Measurements from ENCODE around the gene PRKCH.

The PRKCH gene

DNA sequence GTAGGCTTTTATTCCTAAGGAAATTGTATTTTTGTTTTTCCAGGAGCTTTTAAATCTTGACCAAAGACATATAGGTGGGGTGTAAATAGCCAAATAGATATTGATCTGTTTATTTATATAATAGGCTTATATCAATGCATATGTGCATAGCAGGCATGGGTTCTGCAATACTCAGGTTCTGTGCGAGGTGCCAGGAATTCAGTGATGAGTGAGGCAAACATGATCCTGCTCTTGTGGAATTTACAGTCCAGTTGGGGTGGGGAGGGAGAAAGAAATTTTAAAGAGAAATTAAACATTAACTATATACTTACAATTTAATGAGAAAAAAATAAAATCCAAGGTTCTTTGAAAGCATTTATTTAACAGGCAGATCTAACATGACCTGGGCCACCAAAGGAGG lies 213.7 kb downstream of the PRKCH start:
- TF ChIP-seq, protein P1, sequence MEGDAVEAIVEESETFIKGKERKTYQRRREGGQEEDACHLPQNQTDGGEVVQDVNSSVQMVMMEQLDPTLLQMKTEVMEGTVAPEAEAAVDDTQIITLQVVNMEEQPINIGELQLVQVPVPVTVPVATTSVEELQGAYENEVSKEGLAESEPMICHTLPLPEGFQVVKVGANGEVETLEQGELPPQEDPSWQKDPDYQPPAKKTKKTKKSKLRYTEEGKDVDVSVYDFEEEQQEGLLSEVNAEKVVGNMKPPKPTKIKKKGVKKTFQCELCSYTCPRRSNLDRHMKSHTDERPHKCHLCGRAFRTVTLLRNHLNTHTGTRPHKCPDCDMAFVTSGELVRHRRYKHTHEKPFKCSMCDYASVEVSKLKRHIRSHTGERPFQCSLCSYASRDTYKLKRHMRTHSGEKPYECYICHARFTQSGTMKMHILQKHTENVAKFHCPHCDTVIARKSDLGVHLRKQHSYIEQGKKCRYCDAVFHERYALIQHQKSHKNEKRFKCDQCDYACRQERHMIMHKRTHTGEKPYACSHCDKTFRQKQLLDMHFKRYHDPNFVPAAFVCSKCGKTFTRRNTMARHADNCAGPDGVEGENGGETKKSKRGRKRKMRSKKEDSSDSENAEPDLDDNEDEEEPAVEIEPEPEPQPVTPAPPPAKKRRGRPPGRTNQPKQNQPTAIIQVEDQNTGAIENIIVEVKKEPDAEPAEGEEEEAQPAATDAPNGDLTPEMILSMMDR (IDR thresholded peaks at IDR 0.05; ENCODE audit: extremely low read depth, insufficient read depth, missing control alignments), result no peak
- in situ Hi-C loops (cut with MboI; ENCODE audit: low pct_unique_long_range_greater_than_20kb, low sequenced_read_pairs, unreplicated experiment), result no loop called here
- DNase-seq (ENCODE audit: low spot score), result no peak

DNA sequence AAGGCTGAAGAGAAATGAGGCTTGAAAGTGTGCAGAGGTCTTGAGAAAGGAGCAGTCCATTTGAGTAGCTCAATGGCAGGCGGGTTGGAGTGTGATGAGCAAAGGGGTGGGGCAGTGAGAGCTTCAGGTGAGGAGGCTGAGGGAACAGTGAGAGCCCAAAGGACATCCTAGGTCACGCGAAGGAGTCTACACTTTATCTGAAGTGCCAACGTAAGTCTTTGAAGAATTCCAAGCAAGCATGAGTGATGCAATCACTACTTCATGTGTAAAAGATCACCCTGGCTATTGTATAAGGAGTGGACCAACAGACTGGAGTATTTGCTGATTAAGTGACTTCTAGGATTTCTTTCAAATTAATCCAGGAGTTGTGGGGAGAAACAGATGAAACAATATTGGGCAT lies 214.1 kb downstream of the PRKCH start:
- in situ Hi-C loops (cut with MboI; ENCODE audit: low pct_unique_long_range_greater_than_20kb, low sequenced_read_pairs, unreplicated experiment), result no loop called here

DNA sequence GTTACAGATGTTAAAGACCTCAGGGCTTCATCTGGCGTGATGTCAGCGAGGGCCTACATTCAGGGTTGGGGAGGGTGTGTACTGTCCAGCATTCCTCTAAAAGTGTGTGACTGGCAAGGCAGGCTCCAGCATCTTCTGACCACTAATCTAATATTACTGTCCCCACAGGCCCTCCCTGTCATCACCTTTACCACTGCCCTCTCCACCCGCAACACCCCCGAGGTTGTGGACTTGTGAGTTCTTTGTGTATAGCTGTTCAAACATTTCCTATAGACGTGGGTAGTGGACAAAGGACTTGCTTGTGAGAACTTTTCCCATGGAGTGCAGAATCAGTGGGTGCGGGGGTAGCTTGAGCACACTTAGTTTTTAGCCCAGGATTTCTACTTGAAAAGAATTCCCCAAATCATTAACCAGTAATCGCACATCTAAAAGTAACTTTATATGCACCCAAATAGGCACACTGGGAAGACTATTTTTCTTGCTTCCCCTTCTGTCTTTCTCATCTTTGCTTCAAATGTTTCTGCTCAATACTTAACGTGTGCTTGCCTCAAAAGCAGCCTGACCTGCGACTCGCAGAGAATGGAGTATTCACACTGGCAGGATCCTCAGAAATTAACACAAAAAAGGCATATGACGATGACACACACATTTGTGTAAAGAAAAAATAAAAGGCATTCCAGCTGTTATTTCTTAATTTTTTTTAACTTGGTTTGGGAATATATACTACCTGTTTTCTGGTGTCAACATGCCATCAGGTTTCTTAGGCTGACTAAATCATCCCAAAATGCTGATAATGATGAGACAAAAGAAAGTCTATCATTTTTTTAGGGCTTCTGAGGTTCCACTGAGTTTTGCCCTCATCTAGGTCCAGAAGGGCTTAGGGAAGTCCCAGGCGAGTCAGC lies 215.5 kb downstream of the PRKCH start:
- in situ Hi-C loops (cut with MboI; ENCODE audit: low pct_unique_long_range_greater_than_20kb, low sequenced_read_pairs, unreplicated experiment), result no loop called here
- TF ChIP-seq, protein P1 (IDR thresholded peaks at IDR 0.05; ENCODE audit: extremely low read depth, insufficient read depth, missing control alignments), result no peak
- no peak for DNase-seq (ENCODE audit: low spot score)

More for the DNA sequence above, 214.1 kb downstream of the PRKCH start:
- TF ChIP-seq, protein P1 (IDR thresholded peaks at IDR 0.05; ENCODE audit: extremely low read depth, insufficient read depth, missing control alignments), result no peak
- no peak for DNase-seq (ENCODE audit: low spot score)

DNA sequence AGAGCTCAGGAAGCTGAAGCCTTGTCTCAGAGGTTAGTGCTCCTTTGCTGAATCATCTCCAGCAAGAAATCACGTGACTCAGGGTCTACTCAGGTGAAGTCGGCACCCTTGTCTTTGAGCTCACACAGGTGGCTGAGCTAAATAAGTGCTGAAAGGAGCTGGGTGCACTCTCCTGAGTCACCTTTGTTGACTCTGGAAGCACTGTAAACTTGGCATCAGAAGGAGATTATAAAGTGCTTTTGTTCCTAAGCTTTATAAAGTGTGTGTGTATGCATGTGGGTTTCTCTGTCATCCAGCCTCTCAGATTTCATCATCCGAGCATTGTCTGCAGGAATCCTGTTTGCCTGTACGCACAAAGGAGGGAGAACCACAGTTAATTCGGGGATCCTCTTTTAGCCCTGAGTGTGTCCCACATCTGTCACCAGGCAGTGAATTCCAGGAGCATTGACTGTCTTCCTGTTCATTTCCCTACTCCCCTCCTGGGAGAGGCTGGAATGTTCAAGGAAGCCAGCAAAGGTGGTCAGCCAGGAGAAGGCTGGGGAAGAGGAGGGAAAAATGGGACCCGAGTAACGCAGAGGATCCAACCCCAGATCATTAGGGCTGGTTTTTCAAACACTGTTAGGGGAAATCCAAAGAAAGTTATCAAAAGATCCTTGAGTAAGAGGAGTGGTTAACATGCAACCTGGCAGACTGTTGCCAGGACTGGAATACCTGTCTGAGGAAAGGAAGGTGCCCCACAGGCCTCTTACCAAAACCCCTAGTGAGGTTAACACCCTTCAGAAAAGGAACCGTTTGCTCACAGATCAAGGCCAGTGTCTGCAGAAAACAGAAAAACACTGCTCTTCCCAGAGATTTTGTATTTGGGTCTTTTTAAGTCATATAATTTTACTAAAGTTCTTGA lies 216.4 kb downstream of the PRKCH start:
- peak; percentile 17 for DNase-seq (ENCODE audit: low spot score)
- TF ChIP-seq, protein P1 (IDR thresholded peaks at IDR 0.05; ENCODE audit: extremely low read depth, insufficient read depth, missing control alignments), result no peak
- in situ Hi-C loops (cut with MboI; ENCODE audit: low pct_unique_long_range_greater_than_20kb, low sequenced_read_pairs, unreplicated experiment), result no loop called here

DNA sequence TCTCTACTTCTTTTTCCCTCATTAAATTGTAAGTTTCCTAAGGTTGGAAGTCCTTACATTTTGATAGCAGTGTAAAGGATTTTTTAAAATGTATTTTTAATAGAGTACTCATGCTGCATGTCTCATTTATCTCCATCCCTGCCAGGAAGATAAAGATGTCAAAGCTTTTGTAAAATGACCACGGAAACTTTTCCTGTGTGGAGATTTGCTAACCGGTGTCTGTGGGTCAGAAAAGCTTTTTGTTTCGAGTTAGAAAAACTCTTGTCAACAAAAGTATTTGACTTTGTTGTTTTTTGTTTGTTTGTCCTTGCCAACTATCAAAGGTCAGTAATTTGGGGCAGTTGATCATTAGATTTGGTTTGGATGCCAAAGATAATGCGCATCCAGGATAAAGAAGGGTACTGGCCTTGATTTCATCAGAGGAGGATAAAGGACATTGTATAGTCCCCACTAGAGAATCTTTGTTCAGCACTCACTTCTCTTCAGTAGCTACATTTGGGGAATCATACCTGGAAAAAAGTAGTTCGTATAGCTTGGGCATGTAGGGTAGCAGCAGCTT lies 217.2 kb downstream of the PRKCH start:
- no peak for DNase-seq (ENCODE audit: low spot score)
- in situ Hi-C loops (cut with MboI; ENCODE audit: low pct_unique_long_range_greater_than_20kb, low sequenced_read_pairs, unreplicated experiment), result no loop called here
- TF ChIP-seq, protein P1 (IDR thresholded peaks at IDR 0.05; ENCODE audit: extremely low read depth, insufficient read depth, missing control alignments), result no peak

DNA sequence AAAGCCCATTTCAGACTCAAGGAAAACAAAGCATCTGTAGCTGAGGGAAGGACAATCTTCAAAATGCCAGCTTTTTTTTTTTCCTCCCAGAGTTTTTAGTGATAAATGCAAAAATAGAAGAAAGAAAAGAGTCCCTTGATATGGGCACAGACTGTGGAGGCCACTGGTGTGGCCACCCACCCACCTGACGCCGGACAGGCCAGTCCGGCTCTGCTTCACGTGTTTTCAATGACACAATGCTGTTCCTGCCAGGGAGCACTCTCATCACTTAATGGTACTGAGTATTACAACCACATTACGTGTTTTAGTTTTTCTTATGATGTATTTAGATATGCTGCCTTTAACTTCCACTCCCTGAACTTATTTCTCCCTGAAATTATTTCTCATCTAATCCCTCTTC lies 218.3 kb downstream of the PRKCH start:
- no peak for DNase-seq (ENCODE audit: low spot score)
- in situ Hi-C loops (cut with MboI; ENCODE audit: low pct_unique_long_range_greater_than_20kb, low sequenced_read_pairs, unreplicated experiment), result no loop called here
- TF ChIP-seq, protein P1 (IDR thresholded peaks at IDR 0.05; ENCODE audit: extremely low read depth, insufficient read depth, missing control alignments), result no peak

Measured in GM13977 (cell line).